Large intestine (tissue), 3 donors: ENCODE data around the gene CAMTA1. TPM values are rescaled to one million over a fixed set of nuclear protein-coding genes. Genes with fewer than 3 reads are reported as not detected.

Experiments
- DNase-seq, 2 donors: peaks; one replicate each; pipeline versions ENCODE4 v3.0.0 to v3.0.0-alpha.2; 2013
- H3K27ac ChIP-seq: one replicate; pipeline ENCODE4 v1.5.1; 2013; ENCODE audit warnings: low read length
- H3K27me3 ChIP-seq: 2 replicates; pipeline ENCODE4 v1.6.1; 2013; ENCODE audit warnings: low read length; ENCODE audit not compliant: control insufficient read depth, insufficient read depth
- H3K36me3 ChIP-seq: 2 replicates; pipeline ENCODE4 v1.6.1; 2013; ENCODE audit warnings: low read length; ENCODE audit not compliant: control insufficient read depth, insufficient read depth
- H3K4me1 ChIP-seq: one replicate; pipeline ENCODE4 v1.6.1; 2013; ENCODE audit warnings: low read length; ENCODE audit not compliant: control insufficient read depth, insufficient read depth
- H3K4me3 ChIP-seq: one replicate; pipeline ENCODE4 v1.5.1; 2013; ENCODE audit warnings: low read length
- H3K9me3 ChIP-seq: one replicate; pipeline ENCODE4 v1.6.1; 2013; ENCODE audit warnings: mild to moderate bottlenecking, low read depth, low read length, moderate library complexity; ENCODE audit not compliant: control insufficient read depth
- WGBS: methylation state at CpG from one replicate; pipeline ENCODE4 v1.1.5; 2013; ENCODE audit warnings: low lambda C conversion rate; ENCODE audit not compliant: insufficient coverage; 5-methylcytosine and 5-hydroxymethylcytosine counted together
- polyA plus RNA-seq: library from polyadenylated mRNA; unstranded; fragments of 120-200 nt; gene quantifications from one replicate; pipeline ENCODE4 v1.2.1, GENCODE V29; 2013

The CAMTA1 gene
- polyA plus RNA-seq, 1 donor, result 67.9 TPM

- no CpG with 5 or more reads among the region's 12 CpGs for WGBS
- H3K36me3 ChIP-seq, result no peaks in the 10 kb centered on the region
- no peaks in the 10 kb centered on the region for H3K9me3 ChIP-seq
- DNase-seq, result no peak
- peaks cover 3% of the 10 kb centered on the region for H3K27me3 ChIP-seq
- no peak overlapping the region for H3K4me3 ChIP-seq
- H3K4me1 ChIP-seq, result no peaks in the 10 kb centered on the region
- no peak overlapping the region for H3K27ac ChIP-seq
Measured at GRCh38 chr1:7526867-7527732, 741.8 kb downstream of the CAMTA1 start.

GRCh38 chr1:7527733-7528045 is 742.4 kb downstream of the CAMTA1 start:
- WGBS, result no CpG with 5 or more reads among the region's 7 CpGs
- no peak for DNase-seq

GRCh38 chr1:7528386-7529198 is 743.3 kb downstream of the CAMTA1 start:
- no peak for DNase-seq
- H3K27me3 ChIP-seq, result peaks cover 3% of the 10 kb centered on the region
- no peaks in the 10 kb centered on the region for H3K36me3 ChIP-seq
- no CpG with 5 or more reads among the region's 6 CpGs for WGBS
- H3K4me3 ChIP-seq, result no peak overlapping the region
- H3K27ac ChIP-seq, result no peak overlapping the region
- H3K9me3 ChIP-seq, result no peaks in the 10 kb centered on the region
- H3K4me1 ChIP-seq, result no peaks in the 10 kb centered on the region

More at GRCh38 chr1:7527733-7528045, 742.4 kb downstream of the CAMTA1 start:
- Histone ChIP-seq H3K4me1 (no peaks in the 10 kb centered on the region), H3K27me3 (peaks cover 3% of the 10 kb centered on the region), H3K36me3 (no peaks in the 10 kb centered on the region), H3K4me3 (no peak overlapping the region), H3K9me3 (no peaks in the 10 kb centered on the region), H3K27ac (no peak overlapping the region)

GRCh38 chr1:7529917-7530316 is 744.7 kb downstream of the CAMTA1 start:
- no CpG with 5 or more reads among the region's 7 CpGs for WGBS
- Histone ChIP-seq H3K27me3 (peaks cover 3% of the 10 kb centered on the region), H3K4me3 (no peak overlapping the region), H3K4me1 (no peaks in the 10 kb centered on the region), H3K27ac (no peak overlapping the region), H3K36me3 (no peaks in the 10 kb centered on the region), H3K9me3 (no peaks in the 10 kb centered on the region)
- no peak for DNase-seq

- no CpG with 5 or more reads among the region's 18 CpGs for WGBS
- DNase-seq, result no peak
Measured at GRCh38 chr1:7531562-7532340, 746.5 kb downstream of the CAMTA1 start.

GRCh38 chr1:7533006-7533405 is 747.8 kb downstream of the CAMTA1 start:
- DNase-seq, result no peak
- no peak overlapping the region for H3K27ac ChIP-seq
- no peaks in the 10 kb centered on the region for H3K9me3 ChIP-seq
- H3K27me3 ChIP-seq, result peaks cover 11% of the 10 kb centered on the region
- no peaks in the 10 kb centered on the region for H3K36me3 ChIP-seq
- no peaks in the 10 kb centered on the region for H3K4me1 ChIP-seq
- no CpG with 5 or more reads among the region's 10 CpGs for WGBS
- H3K4me3 ChIP-seq, result no peak overlapping the region

More at GRCh38 chr1:7531562-7532340, 746.5 kb downstream of the CAMTA1 start:
- no peak overlapping the region for H3K27ac ChIP-seq
- H3K4me3 ChIP-seq, result no peak overlapping the region
- peaks cover 5% of the 10 kb centered on the region for H3K27me3 ChIP-seq
- no peaks in the 10 kb centered on the region for H3K36me3 ChIP-seq
- H3K9me3 ChIP-seq, result no peaks in the 10 kb centered on the region
- no peaks in the 10 kb centered on the region for H3K4me1 ChIP-seq

- Histone ChIP-seq H3K27me3 (peaks cover 11% of the 10 kb centered on the region), H3K36me3 (no peaks in the 10 kb centered on the region), H3K4me3 (no peak overlapping the region), H3K9me3 (no peaks in the 10 kb centered on the region), H3K4me1 (no peaks in the 10 kb centered on the region), H3K27ac (no peak overlapping the region)
- no CpG with 5 or more reads among the region's 24 CpGs for WGBS
- peak in 1 of 2 donors; percentile 42 for DNase-seq
Measured at GRCh38 chr1:7534061-7534825, 749.0 kb downstream of the CAMTA1 start.

- WGBS, result no CpG with 5 or more reads among the region's 11 CpGs
- Histone ChIP-seq H3K27ac (no peak overlapping the region), H3K9me3 (no peaks in the 10 kb centered on the region), H3K4me1 (no peaks in the 10 kb centered on the region), H3K4me3 (no peak overlapping the region), H3K27me3 (peaks cover 11% of the 10 kb centered on the region), H3K36me3 (no peaks in the 10 kb centered on the region)
- no peak for DNase-seq
Measured at GRCh38 chr1:7535016-7535415, 749.8 kb downstream of the CAMTA1 start.

- Histone ChIP-seq H3K27ac (no peak overlapping the region), H3K4me1 (no peaks in the 10 kb centered on the region), H3K4me3 (no peak overlapping the region), H3K27me3 (peaks cover 11% of the 10 kb centered on the region), H3K9me3 (no peaks in the 10 kb centered on the region), H3K36me3 (no peaks in the 10 kb centered on the region)
- no CpG with 5 or more reads among the region's 23 CpGs for WGBS
- DNase-seq, result no peak
Measured at GRCh38 chr1:7535934-7536878, 751.0 kb downstream of the CAMTA1 start.
